ENCODE results near the gene HOXA9.

Gene HOXA9

DNA sequence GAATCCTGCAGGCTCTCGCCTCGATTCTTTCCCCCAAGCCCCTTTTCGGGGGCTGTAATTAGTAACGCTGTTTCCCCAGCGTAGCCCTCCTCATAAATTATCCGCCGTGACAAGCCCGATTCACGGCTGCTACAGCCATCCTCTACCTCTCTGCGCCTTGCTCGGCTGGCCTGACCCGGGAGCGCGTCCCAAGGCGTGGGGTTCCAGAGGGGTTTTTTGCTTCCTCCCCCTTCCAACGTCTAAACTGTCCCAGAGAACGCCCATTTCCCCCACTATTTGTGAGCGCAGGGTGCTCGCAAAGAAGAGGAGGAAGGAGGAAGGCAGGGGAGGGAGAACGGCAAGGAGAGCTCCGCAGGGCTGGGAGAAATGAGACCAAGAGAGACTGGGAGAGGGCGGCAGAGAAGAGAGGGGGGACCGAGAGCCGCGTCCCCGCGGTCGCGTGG, 22.7 kb downstream of the HOXA9 start:
- DNase-seq (ENCODE audit: low read depth) = no peak

DNA sequence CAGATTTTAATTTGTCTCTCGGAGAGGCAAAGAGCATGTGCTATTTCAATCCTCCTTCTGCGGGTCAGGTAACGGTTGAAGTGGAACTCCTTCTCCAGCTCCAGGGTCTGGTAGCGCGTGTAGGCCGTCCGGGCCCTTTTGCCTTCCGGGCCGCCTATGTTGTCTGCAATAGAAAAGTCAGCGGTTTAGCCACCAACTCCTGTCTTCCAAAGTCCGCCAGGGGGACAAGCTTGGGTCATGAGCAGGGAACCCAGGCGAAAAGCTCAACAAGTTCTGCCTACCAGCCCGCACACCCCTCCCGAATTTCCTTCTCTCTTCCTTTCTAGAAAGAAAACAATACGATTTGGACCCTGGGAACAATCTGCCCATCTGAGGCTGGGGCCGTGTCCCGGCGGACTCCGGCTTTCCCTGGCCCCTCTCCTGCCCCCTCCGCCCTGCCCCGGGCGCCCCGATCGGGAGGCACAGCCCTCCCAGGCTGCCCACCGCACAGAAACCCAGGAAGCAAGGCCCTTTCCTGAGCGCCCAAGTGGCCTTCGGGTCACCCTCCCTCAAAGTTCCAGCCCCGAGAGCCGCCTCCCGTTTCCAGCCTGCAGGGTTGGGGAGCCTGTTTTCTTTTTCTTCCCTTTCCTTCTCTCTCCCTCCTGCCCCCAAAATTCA, 23.3 kb downstream of the HOXA9 start:
- no peak for DNase-seq (ENCODE audit: low read depth)

DNA sequence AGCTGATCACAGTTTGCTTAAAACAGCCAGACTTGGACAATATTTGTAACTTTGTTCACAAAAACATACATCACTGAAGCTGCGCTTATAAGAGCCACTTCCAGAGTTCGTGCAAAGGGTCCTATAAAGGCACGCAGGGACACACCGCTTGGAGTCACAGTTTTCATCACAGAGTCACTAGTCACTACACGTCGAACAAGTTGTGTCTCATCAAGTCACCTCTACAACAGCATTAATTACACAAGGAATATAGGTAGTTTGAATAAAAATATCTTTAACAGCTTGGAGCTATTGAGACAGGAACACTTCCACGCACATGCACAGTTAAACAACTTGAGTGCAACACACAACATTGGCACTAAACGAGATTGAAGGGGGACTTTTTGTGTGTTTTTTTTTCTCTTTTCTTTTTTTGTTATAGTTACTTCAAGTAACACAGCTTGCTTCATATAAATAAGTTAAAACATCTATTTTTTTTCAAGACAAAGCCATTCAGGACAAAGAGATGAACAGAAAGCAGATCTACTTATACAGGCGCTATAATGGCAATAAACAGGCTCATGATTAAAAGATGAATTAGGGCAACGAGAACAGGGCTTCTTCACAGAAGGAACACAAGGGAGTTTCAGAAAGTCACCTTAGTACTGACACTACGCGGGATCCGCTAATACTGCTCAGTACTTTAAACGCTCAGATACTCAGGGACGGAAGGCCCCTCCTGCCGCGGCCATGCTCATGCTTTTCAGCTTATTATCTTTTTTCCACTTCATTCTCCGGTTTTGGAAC, 24.0 kb downstream of the HOXA9 start:
- no peak for DNase-seq (ENCODE audit: low read depth)

DNA sequence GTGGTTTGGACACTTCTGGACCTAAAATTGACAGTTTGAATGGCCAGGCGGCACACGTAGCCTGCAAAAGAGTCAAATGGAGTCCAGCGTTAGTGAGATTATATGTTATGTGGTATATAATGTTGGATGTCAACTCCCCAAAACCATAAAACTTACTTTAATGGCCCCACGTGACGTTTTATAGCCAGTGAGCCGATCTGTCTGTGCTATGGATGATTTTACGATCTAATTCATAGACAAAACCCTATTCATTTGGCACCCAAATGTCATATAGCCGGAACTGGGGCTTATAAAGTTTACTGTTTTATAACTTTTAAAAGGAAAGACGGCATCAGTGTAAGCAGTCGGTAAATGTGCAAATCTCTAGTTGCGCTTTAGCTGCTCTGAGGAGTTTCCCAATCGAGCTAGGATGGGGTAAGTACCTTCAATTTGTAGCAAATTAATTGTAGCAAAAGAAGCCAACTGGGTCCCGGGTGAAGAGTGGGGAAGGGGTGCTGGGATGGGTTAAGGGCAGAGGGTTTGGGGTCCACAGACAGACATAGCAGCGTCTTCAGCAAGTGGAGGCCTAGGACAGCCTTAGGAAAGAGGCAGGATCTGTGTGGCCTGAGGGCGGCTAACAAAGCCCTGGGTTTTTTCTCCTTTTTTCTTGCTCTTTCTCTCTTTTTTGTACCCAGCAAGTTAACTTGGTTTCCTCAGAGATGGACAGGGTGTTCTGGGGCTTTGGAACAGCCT, 25.0 kb downstream of the HOXA9 start:
- DNase-seq (ENCODE audit: low read depth) = no peak

DNA sequence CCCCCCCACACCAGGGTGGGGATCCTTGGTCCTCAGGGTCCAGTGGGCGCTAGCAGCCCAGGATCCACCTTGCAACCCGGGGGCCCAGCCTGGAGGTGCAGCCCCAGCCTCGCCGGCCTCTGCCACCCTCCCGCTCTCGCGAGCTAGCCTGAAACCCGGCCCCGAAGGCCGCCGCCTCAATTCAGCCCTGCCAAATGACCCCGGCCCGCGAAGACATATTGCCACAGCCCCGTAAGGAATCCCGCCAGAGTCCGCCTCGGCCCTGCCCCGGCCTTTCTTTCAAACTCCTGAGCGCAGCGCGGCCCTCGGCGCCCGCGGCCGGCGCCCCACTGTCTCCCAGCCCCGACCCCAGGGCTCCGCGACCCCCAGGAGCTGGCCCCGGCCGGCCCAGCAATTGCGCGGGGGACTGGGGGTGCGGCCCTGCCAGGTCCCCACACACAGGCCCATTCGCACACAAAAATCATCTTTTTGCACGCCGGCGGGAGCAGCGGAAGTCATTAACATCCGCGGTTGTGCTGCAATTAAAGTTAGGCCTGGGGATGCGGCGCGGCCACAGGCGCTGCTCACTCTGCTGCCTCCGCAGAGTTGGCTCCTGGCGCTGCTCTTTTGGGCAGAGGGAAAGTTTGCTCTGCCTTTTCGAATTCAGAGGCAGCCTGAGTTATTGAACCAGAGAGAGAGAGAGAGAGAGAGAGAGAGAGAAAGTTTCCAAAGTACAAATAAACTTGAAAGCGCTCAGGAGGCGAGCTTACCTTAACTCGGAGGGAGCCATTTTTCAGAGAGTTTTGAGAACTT, 25.8 kb downstream of the HOXA9 start:
- DNase-seq (ENCODE audit: low read depth) = no peak

DNA sequence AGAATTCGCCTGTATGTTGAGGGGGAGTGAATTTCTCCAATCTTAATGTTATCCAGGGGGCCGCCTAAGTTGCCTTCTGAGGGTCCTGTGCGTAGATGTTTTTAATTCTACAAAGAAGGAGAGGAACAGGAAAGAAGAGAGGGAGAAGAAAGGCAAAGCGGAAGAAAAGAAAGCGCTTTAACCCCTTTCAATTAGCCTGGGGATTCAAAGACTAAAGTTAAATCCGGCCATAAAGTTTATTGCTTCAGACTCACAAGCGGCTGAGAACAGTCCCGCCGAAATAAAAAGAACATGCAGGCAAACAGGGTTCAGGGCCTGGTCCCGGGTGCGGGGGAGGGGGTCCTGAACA, 26.4 kb downstream of the HOXA9 start:
- no peak for DNase-seq (ENCODE audit: low read depth)

DNA sequence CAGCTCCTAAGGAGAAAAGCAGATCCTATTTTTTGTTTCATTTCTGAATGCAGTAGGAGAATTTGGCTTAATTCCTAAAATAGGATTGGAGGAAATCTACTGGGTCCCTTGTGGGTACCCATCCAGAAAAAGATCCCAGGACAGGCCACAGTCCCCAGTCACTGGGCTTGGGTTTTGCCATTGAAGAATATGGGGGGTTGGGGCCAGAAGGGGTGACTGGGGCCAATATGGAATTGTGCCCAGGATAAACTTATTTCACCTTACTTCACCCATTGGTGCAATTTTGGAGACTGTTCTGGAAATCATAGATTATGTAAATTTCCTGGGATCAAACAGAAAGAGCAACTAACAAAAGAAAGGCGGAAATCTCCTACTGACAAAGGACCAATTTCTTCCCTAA, 26.9 kb downstream of the HOXA9 start:
- no peak for DNase-seq (ENCODE audit: low read depth)

DNA sequence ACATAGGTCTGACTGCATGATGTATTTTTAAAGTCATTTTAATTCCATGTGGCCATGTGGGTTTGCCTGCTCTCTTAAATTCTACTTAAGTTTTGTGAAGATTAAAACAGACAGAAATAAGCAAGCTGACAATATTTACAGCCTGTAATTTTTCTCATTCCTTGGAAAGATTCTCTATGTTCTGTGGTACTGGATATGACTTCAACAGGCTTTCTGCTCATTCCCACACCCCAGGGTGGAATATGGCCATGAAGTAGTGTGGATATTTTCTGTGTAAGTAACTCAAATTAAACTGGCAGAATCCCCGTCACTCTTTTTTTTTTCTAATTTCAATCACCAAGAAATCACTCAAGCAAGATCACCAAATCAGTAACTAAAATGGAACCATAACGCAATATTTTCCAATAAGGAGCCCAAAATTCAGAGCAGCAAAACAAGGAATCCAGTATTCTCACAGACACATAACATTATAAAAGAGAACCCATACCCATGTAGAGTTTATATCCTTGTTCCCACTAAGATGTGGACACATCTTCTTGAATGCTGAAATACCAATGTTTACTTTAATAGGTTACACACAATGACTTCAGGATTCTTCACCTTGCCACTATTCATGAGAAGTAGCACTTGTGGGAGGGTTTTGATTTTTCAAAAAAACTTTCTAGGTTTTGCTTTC, 27.6 kb downstream of the HOXA9 start:
- DNase-seq (ENCODE audit: low read depth) = no peak

DNA sequence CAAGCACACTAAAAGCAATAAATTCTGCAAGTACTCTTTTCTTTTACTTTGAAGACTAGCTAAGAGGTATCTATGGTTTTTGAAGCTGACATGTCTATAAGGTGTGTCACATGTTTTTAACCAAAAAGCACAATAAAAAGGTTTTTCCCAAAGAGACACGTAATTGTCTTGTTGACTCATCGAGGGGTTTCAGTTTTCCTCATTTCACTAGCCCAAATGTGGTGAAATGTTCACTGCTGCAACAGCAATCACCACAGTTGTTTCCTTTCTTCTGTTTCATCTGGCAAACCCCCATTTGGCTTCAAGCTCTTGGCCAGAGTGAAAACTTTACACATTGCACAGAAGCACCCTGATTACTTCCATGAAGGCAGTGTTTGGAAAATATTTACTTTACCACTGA, 30.9 kb downstream of the HOXA9 start:
- DNase-seq (ENCODE audit: low read depth) = peak; percentile 97

DNA sequence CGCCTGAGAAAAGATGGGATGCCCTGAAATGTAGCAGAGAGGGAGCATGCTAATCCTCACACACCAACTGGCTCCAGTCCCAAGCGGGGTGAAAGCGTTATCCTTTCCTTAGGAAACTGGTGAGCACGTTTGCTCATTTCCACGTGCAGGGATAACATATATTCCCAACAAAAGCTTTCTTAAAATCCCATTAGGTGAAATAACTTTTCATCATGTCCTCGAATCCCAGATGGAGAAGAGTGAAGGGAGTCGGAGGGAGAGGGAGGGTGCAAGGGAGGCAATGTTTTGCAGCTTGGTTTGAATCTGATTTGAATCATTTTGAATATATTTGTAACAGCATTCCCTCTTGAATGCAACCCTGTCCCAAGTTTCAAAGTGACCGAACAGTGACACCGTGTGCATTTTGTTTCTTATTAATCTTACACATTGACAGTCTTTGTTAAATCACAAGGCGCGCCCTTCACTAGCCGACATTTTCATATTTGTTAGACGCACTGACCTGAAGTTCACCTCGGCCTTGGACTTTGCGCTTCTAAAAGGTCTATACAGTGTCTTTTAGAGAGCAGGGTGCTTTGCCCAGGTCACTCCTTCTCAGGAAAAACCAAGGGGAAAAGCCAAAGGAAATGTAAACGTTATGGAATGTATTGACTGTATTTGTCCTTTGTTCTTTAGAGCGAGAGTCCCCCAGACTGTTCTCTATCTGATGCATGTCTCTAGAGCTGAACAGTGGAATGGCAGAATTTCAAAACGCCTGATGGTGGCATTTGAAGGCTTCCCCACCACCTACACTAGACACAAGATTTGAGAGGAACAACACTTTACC, 31.7 kb downstream of the HOXA9 start:
- DNase-seq (ENCODE audit: low read depth) = no peak

DNA sequence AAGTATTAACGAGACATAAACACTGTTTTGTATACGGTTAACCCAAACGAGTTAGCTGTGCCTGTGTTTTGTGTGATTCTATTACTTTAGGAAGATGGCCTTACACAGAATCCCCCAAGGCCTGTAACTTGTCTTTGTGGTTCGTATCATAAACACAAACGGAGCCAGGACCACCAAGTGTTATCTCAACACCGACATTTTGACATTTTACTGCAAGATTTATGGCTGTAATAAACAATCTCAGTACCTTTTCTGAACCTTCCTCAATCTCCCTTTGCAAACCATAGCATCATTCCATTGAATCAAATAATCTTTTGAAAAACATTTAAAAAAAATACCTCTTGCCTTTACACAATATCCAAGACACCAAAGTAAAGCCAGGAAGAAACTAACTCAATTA, 32.4 kb downstream of the HOXA9 start:
- no peak for DNase-seq (ENCODE audit: low read depth)

DNA sequence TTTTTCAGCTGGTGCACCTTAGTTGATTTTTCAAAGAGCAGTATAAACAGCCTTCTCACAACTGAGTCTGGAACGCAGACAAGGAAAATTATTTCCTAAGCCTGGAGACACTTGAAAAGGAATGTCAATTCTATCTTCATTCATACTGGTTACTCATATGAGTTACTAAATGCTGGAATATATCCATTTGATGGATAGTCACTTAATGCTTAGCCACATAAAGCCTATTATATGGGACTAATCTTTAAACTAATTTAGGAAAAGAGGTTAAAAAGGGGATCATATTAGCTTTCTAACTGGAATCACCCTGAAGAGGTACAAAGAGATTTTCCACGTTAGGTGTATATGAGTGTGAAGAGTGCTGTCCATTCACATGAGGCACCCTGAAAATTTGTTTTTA, 33.1 kb downstream of the HOXA9 start:
- no peak for DNase-seq (ENCODE audit: low read depth)

DNA sequence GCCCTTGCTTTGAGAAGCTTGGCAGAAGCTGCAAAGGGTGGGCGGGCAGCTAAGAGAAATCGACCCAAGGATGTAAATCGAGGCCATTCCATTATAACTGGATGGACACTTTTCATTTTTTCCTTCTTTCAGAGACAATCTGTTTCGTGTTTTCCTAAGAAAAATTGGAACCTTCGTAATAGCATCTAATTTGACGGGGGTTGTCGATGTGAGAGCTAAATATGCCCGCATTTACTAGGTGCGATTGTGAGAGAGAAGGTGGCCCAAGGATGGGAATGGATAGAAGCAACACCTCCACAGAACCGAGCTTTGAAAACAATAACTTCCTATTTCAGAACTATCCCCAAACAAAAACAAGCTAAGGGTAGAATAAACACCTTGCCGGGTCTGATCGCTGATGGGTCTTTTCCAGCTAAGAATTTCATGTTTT, 33.9 kb downstream of the HOXA9 start:
- no peak for DNase-seq (ENCODE audit: low read depth)

DNA sequence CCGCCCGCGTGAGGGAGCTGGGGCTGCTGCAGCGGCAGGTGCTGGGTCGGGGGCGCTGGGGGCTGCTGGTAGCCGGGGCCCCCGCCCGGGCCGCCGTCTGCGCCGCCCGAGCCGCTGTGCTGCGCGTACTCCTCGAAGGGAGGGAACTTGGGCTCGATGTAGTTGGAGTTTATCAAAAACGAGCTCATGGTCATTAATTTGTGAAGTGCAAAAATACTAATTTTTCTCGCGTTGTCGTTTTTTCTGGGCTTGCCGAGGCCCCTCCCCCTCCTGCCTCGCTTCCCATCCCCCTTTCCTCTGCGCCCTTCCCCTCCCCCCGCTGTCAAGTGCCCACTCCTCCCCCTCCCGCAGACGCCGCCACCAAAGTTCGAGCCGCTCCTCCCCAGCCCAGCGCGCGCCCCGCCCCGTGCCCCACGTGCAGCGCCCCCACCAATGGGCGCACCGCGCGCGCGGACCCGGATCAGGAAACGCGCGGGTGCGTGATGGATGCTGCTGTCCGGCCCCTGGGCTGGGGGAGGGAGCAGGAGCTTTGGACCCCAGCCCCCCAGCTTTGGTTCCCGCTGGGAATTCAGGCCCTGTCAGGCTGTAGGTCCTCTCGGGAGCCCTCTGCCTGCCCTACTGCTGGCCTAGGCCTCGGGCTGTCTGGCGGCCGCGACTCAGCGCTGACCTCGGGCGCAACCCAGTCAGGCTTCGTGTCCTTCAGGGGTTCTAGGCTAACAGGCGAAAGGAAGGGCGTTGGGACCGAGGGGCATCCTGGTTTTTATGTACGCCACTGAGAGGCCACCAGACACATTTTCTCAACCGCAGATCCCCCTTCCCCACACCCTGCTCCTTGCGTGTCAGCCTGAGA, 34.6 kb downstream of the HOXA9 start, which contains the start of gene HOXA4:
TSS of gene HOXA4 (minus strand) at position 218 of the 850 bp plus-strand sequence. CDS start at position 194, 24 bp downstream.
- peak; percentile 79 for DNase-seq (ENCODE audit: low read depth)

DNA sequence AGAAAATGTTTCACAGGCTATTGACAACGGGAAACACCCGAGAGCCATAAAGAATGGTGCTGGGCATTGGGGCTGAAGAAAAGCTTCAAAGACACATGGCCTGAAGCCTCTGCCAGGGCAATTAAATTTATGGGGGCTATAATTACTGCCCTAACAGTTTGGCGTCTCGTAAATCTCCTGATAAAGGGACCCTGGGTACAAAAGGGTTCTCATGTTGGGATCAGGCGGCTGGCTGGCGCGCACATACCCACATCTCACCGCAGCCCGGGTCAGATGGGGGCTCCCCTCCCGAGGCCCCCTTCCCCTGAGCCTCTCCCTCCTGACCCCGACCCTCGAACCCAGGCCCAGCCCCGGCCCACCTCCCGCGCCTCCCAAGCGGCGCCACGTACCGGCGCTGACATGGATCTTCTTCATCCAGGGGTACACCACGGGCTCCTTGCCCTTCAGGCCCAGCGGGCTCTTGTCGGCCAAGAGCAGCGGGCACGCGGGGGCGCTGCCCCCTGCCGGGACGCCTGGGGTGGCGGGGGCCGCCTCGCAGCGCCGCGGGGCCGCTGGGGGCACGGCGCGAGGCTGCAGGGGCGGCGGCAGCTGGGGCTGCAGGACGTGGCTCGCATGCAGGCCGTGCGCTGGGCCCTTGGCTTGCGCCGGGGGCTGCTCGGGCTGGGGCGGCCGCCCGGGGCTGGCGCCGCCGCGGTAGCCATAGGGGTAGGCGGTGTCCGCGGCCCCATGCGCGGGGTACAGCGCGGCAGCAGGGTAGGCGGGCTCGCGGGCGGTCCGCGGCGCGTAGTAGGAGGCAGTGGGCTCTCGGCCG, 35.4 kb downstream of the HOXA9 start:
- DNase-seq (ENCODE audit: low read depth) = no peak

DNA sequence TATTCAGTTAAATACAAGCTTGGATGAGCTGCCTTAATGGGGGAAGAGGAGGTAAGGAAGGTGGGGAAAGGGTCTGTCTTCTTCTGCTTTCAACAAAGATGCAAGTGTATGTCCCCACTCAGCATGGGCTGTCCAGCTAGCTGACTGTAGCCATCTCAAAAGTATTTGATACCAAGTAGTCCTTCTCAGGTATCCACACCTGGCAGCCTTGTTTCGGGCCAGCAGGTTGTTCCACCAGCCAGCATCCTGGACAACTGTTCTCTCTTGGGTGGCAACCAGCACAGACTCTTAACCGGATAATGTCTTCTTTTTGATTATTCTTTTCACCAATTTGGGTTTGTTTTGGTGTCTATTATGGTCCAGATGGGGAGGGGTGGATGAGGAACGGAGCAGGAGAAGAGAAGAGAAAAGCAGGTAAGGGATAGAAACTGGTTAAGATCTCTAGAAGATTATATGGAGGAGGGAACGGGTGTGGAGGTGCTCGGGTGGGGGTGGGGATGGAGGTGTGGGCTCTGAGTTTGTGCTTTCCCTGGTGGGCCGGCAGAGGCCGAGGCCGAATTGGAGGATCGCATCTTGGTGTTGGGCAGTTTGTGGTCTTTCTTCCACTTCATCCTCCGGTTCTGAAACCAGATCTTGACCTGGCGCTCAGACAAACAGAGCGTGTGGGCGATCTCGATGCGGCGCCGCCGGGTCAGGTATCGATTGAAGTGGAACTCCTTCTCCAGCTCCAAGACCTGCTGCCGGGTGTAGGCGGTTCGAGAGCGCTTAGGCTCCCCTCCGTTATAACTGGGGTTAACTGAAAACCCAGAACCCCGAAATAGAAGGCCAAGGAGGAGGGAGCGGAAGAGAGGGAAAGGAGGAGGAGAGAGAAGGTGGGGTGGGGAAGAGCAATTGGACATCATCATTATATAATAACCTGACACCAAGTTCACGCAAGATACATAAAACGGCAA, 36.3 kb downstream of the HOXA9 start:
- DNase-seq (ENCODE audit: low read depth) = no peak

DNA sequence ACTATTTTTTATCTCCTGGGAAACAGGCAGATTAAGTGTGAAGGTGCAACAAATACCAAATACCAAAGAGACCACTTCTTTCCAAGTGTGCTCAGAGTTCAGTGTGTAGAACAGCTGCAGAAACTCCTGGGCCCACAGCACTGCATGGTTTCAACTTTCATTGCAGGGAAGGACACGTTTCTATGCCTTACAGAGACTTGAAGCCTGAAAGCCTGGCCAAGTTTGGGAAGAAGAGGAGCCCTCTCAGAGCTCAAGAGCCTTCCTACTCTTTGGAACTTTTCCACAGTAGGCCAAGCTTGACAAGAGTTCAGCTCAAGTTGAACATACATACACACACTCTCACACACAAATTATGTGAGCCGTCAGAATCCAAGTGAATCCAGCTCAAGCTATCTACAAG, 37.3 kb downstream of the HOXA9 start:
- no peak for DNase-seq (ENCODE audit: low read depth)
